GM21423 (cell line): ENCODE results near the gene LSM8.
"Not testable (repeated sequence)": the region's sequence is repeated elsewhere in the genome, so short reads cannot be mapped to it uniquely, and the experiment has no call there.

Experiments used
- ATAC-seq: cut with Tn5 transposase; IDR thresholded peaks from one replicate; pipeline ENCODE4 v1.9.1; 2021; ENCODE audit warnings: mild to moderate bottlenecking, moderate library complexity; ENCODE audit not compliant: unreplicated experiment

LSM8 gene

GRCh38 chr7:118202061-118202460 lies 18.1 kb downstream of the LSM8 start:
- ATAC-seq, result no peak

- ATAC-seq, result peak; percentile 94
Observed at GRCh38 chr7:118214051-118214832, 30.3 kb downstream of the LSM8 start.

DNA sequence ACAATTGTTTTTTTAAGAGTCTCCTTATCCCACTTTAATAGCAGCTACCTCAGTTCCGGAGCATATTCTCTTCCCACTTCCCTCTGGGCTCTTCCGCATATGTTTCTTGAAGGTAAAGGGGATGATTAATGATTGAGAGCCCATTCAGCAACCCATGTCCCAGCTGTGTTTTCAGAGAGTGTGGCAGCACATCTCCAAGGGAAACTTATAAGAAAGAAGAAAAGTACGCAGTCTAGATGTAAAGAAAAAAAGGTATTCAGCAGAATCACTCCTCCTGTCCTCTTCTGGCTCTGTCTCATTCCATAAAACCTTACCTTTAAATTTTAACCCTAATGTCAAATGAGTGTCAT lies 30.8 kb downstream of the LSM8 start:
- ATAC-seq, result no peak

DNA sequence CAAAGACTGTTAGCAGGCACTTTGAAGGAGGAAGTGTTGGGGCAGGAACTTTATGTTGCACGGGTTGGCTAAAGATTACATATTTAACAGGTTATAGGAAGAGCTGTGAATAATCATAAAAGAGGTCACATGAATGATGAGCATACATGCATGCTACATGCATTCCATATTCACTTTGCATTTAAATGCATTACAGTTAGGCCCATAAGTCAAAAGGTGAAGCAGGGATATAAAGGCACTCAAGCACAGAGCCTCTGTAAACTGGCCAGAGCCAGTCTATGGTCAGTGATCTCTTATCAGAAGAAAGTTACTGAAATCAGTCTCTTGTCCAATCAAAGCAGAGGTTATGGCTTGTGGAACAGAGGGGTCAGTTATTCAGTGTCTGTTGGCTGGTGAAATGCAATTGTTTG lies 33.3 kb downstream of the LSM8 start:
- no peak for ATAC-seq

DNA sequence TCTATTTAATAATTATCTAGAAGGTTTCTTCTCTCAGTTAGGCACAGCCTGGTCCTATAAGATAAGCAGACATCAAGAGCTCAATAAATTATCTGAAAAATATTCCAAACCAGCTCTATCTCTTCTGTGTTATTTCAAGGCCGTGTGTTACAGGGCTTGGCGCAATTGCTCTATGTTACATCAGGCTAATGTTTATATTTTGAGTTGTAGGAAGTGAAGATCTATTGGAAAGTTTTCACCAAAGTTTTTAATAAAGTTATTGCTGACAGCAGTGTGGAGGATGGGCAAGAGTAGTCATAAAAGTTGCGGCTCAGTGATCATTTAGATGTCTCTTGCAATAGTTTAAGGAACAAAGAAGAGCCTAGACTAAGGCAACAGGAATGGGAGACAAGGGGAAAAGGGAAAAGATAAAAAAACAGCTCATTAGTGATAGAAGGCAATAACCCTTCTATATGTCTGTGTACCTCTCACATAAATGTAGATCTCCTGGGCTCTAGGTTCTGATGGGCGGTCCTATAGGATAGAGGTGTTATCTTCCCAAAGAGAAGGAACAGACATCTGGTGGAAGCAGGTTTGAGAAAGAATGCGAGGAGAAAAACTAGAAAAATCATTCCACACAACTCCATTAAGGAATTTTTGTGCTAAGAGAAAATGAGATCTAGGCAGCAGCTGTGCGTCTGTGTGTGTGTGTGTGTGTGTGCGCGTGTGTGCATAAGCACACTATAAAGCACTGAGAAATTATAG lies 34.6 kb downstream of the LSM8 start:
- no peak for ATAC-seq

- no peak for ATAC-seq
Observed at GRCh38 chr7:118219157-118219512, 35.2 kb downstream of the LSM8 start.

- ATAC-seq, result no peak
Observed at GRCh38 chr7:118220583-118220982, 36.6 kb downstream of the LSM8 start.

DNA sequence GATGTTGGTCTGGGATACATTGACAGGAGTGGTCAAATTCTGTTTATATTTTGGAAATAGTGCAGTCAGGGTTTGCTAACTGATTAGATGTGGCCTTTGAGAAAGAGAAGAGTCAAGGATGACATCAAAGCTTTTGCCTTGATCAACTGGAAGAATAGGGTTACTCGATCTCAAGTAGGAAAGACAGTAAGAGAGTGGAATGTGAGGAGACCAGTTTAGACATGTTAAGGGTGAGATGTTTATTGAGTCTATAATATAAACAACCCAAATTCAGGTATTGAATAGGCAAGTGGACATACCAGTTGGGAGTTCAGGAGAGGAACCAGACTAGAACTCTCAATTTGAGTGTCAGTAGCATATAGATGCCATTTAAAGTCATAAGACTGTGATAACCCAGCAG lies 38.6 kb downstream of the LSM8 start:
- no peak for ATAC-seq

DNA sequence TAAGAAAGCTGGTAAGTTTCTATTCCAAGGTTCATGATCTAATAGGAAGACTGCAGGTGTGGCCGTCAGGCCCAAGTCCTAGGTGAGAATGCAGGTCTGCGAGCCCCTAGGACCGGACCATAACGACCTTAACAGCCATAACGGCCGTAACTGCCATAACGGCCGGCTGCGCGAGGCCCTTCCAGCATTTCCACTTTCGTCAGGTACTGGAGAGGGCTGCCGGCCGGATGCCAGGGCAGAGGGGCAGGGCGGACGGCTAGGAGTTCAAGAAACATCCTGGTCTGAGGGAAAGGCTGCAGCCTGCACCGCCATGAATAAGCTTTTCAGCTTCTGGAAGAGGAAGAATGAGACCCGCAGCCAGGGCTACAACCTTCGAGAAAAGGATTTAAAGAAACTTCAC lies 40.6 kb downstream of the LSM8 start, which contains the start of gene ANKRD7:
TSS of gene ANKRD7 (plus strand) at position 184 of the 400 bp plus-strand sequence. CDS start at position 311, 127 bp downstream.
- no peak for ATAC-seq

- no peak for ATAC-seq
Observed at GRCh38 chr7:118232837-118233236, 48.9 kb downstream of the LSM8 start.

GRCh38 chr7:118233799-118234198 lies 49.8 kb downstream of the LSM8 start:
- no peak for ATAC-seq

GRCh38 chr7:118239014-118239413 lies 55.0 kb downstream of the LSM8 start:
- no peak for ATAC-seq

DNA sequence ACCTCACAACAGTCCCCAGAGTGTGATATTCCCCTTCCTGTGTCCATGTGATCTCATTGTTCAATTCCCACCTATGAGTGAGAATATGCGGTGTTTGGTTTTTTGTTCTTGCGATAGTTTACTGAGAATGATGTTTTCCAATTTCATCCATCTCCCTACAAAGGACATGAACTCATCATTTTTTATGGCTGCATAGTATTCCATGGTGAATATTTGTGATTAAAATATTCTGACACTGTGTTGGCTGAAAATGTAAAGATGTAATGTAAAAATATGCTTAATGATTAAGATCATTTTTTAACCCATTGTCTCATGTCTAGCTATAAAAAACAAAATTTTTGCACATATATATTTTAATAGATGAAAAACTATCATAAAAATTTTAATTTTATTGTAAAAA lies 56.4 kb downstream of the LSM8 start:
- not testable (repeated sequence) for ATAC-seq
